ENCODE measurements around the gene DMBT1.

The DMBT1 gene

GRCh38 chr10:122674781-122675180, 114.2 kb downstream of the DMBT1 start:
- DNase-seq: no peak

GRCh38 chr10:122675278-122675677, 114.7 kb downstream of the DMBT1 start:
- DNase-seq: no peak

- no peak for DNase-seq
Measured at GRCh38 chr10:122678266-122678665, 117.7 kb downstream of the DMBT1 start.

GRCh38 chr10:122682522-122682921, 122.0 kb downstream of the DMBT1 start:
- no peak for DNase-seq

GRCh38 chr10:122688293-122688989, 127.9 kb downstream of the DMBT1 start:
- DNase-seq: no peak

GRCh38 chr10:122689146-122689820, 128.7 kb downstream of the DMBT1 start:
- no peak for DNase-seq

GRCh38 chr10:122692744-122693143, 132.2 kb downstream of the DMBT1 start:
- DNase-seq: no peak

All from NCI-H146 (cell line).